LNCAP (cell line): ENCODE data around the gene INPP5F.
A peak's percentile ranks its signal among the peaks of the same experiment; 100 is the strongest.

Experiments used
- TF ChIP-seq, protein P1 (sequence below): fragments of 450-650 bp; IDR thresholded peaks from 2 replicates; pipeline ENCODE4 v1.5.1; 2017; ENCODE audit warnings: mild to moderate bottlenecking

Gene INPP5F

DNA sequence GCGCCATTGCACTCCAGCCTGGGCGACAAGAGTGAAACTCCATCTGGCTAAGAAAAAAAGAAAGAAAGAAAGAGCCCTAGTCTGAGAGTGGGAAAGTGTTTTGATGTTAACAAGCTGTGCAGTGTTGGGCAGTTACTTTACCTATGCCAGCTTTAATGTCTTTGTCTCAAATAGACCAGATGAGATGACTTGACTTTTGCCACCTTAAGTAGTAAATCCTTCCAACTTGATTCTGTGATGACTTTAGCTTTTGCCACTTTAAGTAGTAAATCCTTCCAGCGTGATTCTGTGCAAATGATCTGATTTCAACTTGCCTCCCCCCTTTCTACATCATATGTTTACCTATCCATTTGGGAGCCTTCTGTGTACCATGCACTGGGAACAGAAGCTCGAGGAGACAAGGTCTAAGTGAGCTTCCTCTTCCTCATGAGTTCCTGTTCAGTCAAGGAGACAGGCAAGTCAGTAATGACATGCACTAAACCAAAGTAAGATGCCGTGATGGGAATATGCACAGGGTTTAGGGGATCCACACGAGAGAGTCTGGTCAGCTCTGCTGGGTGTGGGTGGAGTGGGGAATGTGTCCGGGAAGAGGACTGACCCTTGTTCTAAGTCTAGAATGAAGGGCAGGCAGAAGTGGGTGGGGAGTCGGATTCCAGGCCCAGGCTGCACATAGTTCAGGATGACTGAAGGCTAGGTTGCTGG, 17.2 kb downstream of the INPP5F start:
- TF ChIP-seq, protein P1, sequence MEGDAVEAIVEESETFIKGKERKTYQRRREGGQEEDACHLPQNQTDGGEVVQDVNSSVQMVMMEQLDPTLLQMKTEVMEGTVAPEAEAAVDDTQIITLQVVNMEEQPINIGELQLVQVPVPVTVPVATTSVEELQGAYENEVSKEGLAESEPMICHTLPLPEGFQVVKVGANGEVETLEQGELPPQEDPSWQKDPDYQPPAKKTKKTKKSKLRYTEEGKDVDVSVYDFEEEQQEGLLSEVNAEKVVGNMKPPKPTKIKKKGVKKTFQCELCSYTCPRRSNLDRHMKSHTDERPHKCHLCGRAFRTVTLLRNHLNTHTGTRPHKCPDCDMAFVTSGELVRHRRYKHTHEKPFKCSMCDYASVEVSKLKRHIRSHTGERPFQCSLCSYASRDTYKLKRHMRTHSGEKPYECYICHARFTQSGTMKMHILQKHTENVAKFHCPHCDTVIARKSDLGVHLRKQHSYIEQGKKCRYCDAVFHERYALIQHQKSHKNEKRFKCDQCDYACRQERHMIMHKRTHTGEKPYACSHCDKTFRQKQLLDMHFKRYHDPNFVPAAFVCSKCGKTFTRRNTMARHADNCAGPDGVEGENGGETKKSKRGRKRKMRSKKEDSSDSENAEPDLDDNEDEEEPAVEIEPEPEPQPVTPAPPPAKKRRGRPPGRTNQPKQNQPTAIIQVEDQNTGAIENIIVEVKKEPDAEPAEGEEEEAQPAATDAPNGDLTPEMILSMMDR: no peak

DNA sequence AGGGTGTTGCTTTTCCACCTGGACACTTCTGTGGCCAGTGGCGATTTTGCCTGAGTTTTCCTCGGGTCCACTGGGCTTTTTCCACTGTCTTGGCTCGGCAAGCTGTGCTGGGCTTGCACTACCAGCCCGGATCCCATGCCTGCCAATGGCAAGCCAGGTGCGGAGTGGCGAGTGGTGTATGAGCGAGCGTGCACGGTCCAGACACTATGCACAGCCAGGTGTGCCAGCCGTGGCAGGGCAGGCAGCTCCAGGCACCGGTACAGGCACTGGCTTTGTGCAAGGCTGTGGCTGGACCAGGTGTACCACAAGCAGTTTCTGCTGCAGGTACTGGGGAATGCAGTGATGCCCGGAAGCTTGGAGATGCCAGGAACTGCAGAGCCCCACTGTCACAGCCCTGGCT, 22.1 kb downstream of the INPP5F start:
- TF ChIP-seq, protein P1: no peak

- TF ChIP-seq, protein P1: no peak
These were observed 23.0 kb downstream of the INPP5F start for GRCh38 chr10:119748871-119749270.

DNA sequence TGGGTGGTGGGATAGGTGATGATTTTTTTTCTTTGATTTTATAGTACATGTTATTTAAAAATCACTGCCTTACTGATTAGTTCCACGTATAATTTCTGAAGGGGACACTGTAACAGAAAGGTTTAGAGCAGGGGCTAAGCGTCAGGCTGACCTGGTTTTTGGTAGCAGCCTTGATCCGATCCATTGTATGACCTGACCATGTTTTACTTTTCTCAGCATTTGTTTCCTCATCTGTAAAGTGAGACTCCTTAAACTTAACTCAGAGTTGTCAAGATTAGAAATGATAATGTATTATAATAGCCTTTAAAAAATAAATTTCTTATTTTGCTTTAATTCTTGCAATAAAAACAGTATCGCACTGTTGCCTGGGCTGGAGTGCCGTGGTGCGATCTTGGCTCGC, 23.6 kb downstream of the INPP5F start:
- TF ChIP-seq, protein P1: no peak

- TF ChIP-seq, protein P1: peak; percentile 91
These were observed 24.8 kb downstream of the INPP5F start for GRCh38 chr10:119750391-119751230.

GRCh38 chr10:119753309-119753708, 27.5 kb downstream of the INPP5F start:
- TF ChIP-seq, protein P1: no peak

DNA sequence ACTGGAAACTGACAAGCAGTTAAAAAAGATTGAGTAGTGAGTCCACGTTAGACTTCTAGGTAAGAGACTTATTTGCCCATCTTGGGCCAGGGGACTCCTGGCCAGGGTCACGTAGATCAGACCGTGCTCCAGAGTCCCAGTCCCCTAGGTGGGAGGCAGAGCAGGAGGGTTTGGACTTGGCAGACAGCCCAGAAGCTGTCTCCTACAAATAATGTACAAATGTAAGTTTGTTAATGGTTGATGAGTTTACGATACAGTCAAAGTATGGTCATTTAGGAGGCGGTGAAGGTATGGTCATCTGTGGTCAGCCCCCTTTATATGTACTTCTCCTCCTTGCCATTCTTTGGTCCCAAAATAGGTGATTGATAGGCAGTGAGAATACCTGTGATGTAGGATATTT, 28.2 kb downstream of the INPP5F start:
- TF ChIP-seq, protein P1: no peak
